GM18861 (cell line): ENCODE results near the gene B3GALT6.

Source experiments
- ATAC-seq: cut with Tn5 transposase; IDR thresholded peaks from one replicate; pipeline ENCODE4 v1.9.1; 2021; ENCODE audit not compliant: unreplicated experiment

The B3GALT6 gene

DNA sequence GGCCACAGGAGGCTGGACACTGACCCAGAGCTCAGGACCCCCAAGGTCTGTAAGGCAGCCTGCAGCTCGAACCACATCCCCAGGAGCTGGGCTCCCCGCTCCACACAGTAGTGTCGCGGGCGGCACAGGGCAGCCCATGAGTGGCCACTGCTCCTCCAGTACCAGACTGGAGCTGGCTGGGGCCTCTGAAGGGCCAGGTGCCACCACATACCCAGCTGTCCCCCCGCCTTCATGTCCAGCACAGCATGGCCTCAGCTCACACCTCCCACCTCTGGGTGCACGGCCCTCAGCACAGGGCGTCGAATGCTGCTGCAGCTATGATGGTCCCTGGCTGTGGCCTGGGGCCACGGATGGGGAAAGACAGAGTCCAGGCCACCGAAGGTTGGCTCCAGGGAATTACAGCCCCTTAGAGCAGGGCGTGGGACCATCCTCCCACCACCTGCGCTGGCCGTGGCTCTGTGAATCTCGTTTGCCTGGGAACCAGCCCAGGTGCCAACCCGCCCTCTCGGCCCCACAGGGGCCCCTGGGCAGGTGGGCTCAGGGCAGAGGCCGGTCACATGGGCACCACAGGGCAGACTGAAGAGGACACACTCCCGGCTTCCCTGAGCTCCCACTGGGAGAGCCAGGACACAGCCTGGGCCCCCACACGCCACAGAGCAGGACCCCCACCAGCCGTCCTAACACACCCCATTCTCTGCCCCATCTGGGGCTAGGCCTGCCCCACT, 16.0 kb upstream of the B3GALT6 start:
- no peak for ATAC-seq

- ATAC-seq = no peak
Observed at GRCh38 chr1:1216770-1217620, 15.0 kb upstream of the B3GALT6 start.

DNA sequence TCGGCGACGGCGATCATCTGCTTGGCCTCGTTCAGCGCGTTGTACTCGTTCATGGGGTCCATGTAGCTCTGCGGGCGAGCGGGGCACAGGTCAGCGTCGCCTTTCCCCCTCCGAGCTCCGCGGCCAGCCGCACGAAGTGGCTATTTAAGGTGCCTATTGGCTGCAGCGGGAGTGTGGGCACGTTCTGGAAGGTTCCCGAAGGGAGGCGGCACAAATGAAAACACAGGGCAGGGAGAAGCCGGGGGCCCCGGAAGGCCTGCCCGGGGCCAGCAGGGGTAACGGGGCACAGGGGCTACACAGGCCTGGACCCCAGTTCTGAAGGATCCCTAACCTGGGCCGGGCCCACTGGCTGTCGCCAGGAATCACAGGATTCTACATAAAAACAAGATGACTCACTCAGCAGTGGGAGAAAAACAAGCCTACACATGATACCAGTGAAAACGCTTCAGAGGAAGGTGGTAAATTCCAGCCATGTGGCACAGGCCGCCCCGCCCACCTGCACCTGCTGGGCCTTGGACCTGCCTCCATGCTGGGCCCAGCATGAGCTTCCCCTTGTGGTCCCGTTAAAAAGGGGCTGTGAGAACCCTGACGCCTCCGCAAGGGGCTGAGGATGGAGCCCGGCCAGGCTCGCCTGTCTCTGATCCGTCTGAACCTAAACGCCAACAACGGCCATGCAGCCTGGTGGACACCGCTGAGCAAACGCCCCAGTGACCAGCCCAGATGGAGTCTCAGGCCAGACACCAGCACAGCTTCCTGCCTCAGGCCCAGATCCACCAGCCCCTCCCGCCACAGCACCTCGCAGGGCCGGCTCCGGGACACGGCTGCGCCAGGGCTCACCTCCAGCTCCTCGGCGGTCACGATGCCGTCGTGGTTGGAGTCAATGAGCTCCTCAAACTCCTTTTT, 14.2 kb upstream of the B3GALT6 start:
- no peak for ATAC-seq

DNA sequence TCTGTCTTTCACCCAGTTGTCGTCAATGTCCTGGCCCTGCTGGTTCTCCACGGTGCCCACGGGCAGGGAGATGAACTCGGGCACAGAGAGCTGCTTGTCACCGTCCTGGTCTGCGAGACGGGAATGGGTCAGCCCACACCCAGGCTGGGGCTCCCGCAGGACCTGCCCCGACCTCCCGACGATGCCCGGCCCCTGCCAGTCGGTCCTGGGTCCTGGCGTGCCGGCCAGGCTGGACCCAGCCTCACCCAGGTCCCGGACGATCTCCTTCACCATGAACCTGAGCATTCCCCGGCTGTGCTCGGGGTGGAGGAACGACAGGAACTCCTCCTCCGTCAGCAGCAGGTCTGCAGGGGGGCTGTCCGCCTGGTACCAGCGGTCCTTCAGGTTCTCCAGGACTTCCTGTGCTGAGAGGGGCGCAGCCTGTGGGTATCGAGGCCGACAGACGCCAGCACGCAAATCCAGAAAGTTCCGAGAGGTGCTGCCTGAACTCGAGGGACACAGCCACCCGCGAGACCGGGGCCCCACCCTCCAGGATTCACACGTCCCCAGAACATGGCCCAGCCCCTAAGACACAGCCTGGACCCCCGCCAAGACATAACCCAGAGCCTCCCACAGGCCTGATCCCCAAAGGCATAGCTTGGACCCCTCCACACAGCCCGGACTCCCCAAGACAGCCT, 13.4 kb upstream of the B3GALT6 start:
- no peak for ATAC-seq

DNA sequence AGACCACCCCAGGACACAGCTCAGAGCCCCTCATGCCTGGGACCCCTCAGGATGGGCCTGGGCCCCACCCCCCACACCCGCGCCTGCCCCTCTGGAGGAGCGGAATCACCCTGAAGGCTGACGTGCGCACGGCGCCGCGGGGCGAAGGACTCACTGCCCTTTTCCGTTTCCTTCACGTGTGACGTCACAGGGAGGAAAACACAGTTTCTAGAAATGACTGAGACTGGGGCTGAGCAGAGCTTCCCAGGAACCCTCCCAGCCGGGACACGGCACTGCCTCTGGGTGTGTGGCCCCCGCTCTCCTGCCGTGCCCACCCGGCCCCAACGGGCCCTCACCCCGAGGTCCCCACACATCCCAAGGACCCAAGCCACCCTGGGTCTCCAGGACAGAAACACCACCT, 12.7 kb upstream of the B3GALT6 start:
- ATAC-seq = no peak

DNA sequence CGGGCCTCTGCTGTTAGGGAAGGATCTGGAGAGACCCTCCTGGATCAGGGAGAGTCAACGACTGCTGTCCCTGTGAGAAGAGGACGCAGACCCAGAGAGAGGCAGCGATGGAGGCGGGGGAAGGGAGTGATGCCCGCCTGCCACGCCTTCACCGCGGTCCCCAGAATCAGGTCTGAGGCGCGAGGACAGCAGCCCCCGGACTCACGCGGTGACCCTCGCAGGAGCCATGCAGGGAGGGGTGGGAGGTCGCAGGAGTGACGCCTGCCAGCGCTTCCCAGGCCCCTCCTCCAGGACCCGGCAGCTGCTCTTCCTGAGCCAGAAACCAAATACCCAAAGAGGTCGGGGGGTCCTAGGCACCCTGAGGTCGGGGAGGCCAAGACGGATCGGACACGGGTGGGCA, 11.8 kb upstream of the B3GALT6 start:
- ATAC-seq = no peak

GRCh38 chr1:1221887-1222574, 10.0 kb upstream of the B3GALT6 start:
- no peak for ATAC-seq

- no peak for ATAC-seq
Observed at GRCh38 chr1:1222575-1223225, 9.3 kb upstream of the B3GALT6 start.

- ATAC-seq = no peak
Observed at GRCh38 chr1:1223321-1223720, 8.7 kb upstream of the B3GALT6 start.

GRCh38 chr1:1223891-1224290, 8.1 kb upstream of the B3GALT6 start:
- ATAC-seq = no peak

GRCh38 chr1:1225238-1225845, 6.7 kb upstream of the B3GALT6 start:
- ATAC-seq = no peak

DNA sequence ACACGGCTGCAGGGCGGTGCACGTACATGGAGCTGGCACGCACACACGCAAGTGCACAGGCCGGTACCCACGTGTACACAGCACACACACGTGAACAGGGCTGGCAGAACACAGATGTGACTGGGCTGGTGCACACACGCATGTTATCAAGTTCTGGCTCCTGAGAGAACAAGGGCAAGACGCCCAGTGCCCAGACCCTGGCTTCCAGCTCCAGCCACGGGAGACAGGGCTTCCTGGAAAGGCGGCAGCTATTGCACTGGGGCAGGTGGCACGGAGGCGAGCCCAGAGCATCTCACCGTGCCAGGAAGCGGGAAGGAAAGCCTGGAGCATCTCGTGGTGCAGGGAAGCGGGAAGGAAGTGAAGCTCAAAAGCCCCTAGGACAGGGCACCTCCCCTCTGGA, 6.1 kb upstream of the B3GALT6 start:
- ATAC-seq = no peak

DNA sequence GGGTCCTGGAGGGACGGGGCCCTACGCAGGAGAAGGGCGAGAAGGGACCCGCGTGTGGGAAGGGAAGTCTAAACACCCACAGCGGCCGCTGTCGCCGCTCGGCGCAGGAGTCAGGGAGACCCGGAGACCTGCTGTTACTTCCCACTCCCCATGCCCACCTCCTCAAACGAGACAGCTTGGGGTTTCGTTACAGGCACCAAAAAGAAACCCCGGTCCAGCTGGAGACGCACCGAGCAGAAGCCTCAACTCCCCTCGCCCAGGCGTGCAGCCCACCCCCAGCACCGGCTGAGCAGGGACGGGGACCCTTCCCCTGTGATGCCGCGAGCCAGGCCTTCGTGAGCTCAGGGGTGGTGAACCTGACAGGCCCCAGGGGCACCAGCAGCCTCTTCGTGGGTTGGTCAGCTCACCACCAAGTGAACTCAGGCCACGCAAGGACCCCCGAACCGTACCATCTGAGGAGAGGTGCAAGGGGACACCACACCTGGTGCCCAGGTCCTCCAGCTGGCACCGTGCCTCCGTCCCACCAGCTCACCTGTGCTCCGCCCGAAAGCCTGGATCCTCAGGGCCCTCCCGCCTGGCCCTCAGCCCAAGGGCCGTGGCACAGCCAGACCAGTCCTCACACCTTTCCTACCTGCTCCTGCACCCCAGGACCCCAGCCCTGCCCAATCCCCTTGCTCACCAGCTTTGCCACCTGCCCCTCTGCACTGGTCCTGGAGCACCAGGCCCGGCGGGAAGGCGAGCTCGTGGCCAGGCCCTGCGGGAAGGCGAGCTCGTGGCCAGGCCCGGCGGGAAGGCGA, 5.3 kb upstream of the B3GALT6 start:
- ATAC-seq = no peak

DNA sequence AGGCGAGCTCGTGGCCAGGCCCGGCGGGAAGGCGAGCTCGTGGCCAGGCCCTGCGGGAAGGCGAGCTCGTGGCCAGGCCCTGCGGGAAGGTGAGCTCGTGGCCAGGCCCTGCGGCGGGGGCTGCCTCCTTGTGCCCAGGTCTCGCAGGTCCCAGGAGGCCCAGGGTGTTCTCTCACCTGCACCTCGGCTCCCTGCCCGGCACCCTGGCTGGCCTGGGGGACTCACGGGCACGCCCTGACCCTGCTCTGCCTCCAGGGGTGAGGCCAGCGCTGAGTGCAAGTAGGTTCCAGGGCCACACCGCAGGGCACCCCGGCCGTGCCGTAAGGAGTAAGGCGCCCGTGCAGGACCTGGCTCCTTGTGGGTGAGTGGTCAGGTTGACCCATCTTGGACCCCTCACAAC, 4.7 kb upstream of the B3GALT6 start:
- ATAC-seq = no peak

DNA sequence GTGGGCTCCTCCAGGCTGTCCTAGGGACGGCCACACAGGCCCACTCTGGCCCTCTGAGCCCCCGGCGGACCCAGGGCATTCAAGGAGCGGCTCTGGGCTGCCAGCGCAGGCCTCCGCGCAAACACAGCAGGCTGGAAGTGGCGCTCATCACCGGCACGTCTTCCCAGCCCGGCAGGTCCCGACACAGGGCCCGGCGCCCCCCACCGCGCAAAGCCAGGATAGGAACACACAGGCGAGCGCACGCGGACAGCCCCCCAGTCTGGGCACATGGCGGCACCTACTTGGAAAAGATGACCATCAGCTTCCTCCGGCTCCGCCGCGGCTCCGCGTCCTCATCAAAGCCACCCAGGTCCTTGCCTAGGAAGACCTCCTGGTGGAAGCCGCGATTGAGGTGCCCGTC, 3.9 kb upstream of the B3GALT6 start:
- ATAC-seq = no peak

GRCh38 chr1:1228596-1229321, 3.3 kb upstream of the B3GALT6 start:
- no peak for ATAC-seq

GRCh38 chr1:1229770-1230169, 2.3 kb upstream of the B3GALT6 start:
- ATAC-seq = no peak
